Endothelial cell of umbilical vein (primary cell): Measurements from ENCODE around the gene AGT. TPM values are rescaled to one million over a fixed set of nuclear protein-coding genes. Genes with fewer than 3 reads are reported as not detected.

Experiments used
- BruUV-seq: library from RNA; stranded (reverse); fragments of 400-500 nt; replicated peaks from 2 replicates; lab custom pipeline; 2021; lab: Mats Ljungman, UMichigan
- CTCF ChIA-PET: fragments of 300-600, 350-600 bp; sonication (Branson Sonifier 250); formaldehyde crosslinking; loops from one replicate; lab custom pipeline; 2021; ENCODE audit warnings: antibody characterized with exemption, inconsistent platforms; lab: Charles Lee
- POLR2A ChIA-PET: fragments of 300-600, 350-600 bp; sonication (Branson Sonifier 250); formaldehyde crosslinking; loops from one replicate; lab custom pipeline; 2021; ENCODE audit warnings: antibody characterized with exemption, inconsistent platforms; lab: Charles Lee
- DNase-seq: peaks from one replicate; pipeline ENCODE4 v3.0.0-alpha.2; 2011; ENCODE audit warnings: low read depth, low spot score
- FAIRE-seq: peaks from 2 replicates; lab custom pipeline; 2011; peaks lifted over from hg19 to GRCh38; lab: Jason Lieb, UNC
- H2AFZ ChIP-seq: 2 replicates; pipeline ENCODE4 v1.6.0; 2012; ENCODE audit warnings: low read depth, low read length, control low read depth, inconsistent platforms
- H3K27ac ChIP-seq: 2 replicates; pipeline ENCODE4 v1.5.1; 2011; ENCODE audit warnings: low read depth, mild to moderate bottlenecking, control low read depth, low read length, moderate library complexity; ENCODE audit not compliant: insufficient read depth
- H3K27me3 ChIP-seq, 2 experiments: 2 replicates each; pipeline versions ENCODE4 v1.6.0 to v1.6.1; 2011; ENCODE audit warnings: low read length in 2 of 2, mixed read lengths in 1 of 2; ENCODE audit not compliant: control insufficient read depth in 2 of 2, insufficient read depth in 2 of 2
- H3K36me3 ChIP-seq, 2 experiments: 2 replicates in 1 of 2; 3 replicates in 1 of 2; pipeline ENCODE4 v1.5.1; 2011; ENCODE audit warnings: low read length in 2 of 2, mild to moderate bottlenecking in 1 of 2, moderate library complexity in 1 of 2; ENCODE audit not compliant: control insufficient read depth in 2 of 2, insufficient read depth in 2 of 2; ENCODE audit errors: extremely low read depth in 1 of 2
- H3K4me1 ChIP-seq: 3 replicates; pipeline ENCODE4 v1.5.1; 2011; ENCODE audit warnings: mild to moderate bottlenecking, low read length; ENCODE audit not compliant: control insufficient read depth, insufficient read depth; ENCODE audit errors: extremely low read depth
- H3K4me2 ChIP-seq: 2 replicates; pipeline ENCODE4 v1.6.1; 2011; ENCODE audit warnings: low read length, control low read depth, mixed read lengths; ENCODE audit not compliant: insufficient read depth
- H3K4me3 ChIP-seq, 3 experiments: fragments of 200-600 bp in 1 of 3; sonication (generic), shearing (Covaris generic) in 1 of 3; replicated peaks in 1 of 3; 2 replicates each; pipeline ENCODE4 v1.5.1; 2011 to 2016; ENCODE audit warnings: control low read depth in 3 of 3, low read length in 3 of 3, mild to moderate bottlenecking in 2 of 3, inconsistent platforms in 1 of 3, low read depth in 1 of 3, moderate library complexity in 1 of 3; ENCODE audit not compliant: insufficient read depth in 1 of 3
- H3K79me2 ChIP-seq: 2 replicates; pipeline ENCODE4 v1.6.0; 2012; ENCODE audit warnings: low read length, inconsistent platforms; ENCODE audit not compliant: control insufficient read depth, insufficient read depth
- H3K9ac ChIP-seq: replicated peaks from 2 replicates; pipeline ENCODE3; 2011; ENCODE audit warnings: low read length, control low read depth; ENCODE audit not compliant: insufficient read depth; ENCODE audit errors: extremely low read depth
- H3K9me1 ChIP-seq: replicated peaks from 3 replicates; pipeline ENCODE4 v1.6.0; 2011; ENCODE audit warnings: mild to moderate bottlenecking, low read length; ENCODE audit not compliant: control insufficient read depth, insufficient read depth; ENCODE audit errors: extremely low read depth
- H3K9me3 ChIP-seq: replicated peaks from 2 replicates; pipeline ENCODE4 v1.5.1; 2012; ENCODE audit warnings: low read length, inconsistent platforms; ENCODE audit not compliant: control insufficient read depth, insufficient read depth
- H4K20me1 ChIP-seq: replicated peaks from 2 replicates; pipeline ENCODE3; 2011; ENCODE audit warnings: mild to moderate bottlenecking, low read length; ENCODE audit not compliant: control insufficient read depth, insufficient read depth; ENCODE audit errors: extremely low read depth
- CTCF ChIP-seq, 2 donors: IDR thresholded peaks; 1 replicate in 1 of 2; 2 replicates in 1 of 2; pipeline ENCODE4 v1.5.1; 2011; ENCODE audit warnings: low read length in 2 of 2, mild to moderate bottlenecking in 2 of 2, moderate library complexity in 2 of 2, control low read depth in 1 of 2, inconsistent platforms in 1 of 2, low read depth in 1 of 2; ENCODE audit not compliant: insufficient read depth in 1 of 2; ENCODE audit errors: extremely low read depth in 1 of 2
- EZH2 ChIP-seq: IDR thresholded peaks from 2 replicates; pipeline ENCODE4 v1.6.1; 2012; ENCODE audit warnings: borderline replicate concordance, low read depth, mild to moderate bottlenecking, moderate library complexity, low read length, inconsistent platforms; ENCODE audit not compliant: severe bottlenecking
- FOS ChIP-seq: IDR thresholded peaks from 2 replicates; pipeline ENCODE4 v1.6.1; 2011; ENCODE audit warnings: mild to moderate bottlenecking, low read length, moderate library complexity, borderline replicate concordance; ENCODE audit not compliant: insufficient read depth
- GATA2 ChIP-seq: IDR thresholded peaks from 2 replicates; pipeline ENCODE4 v1.7.0; 2011; ENCODE audit warnings: low read depth, mild to moderate bottlenecking, moderate library complexity, mixed read lengths, low read length; ENCODE audit not compliant: insufficient read length, insufficient read depth
- JUN ChIP-seq: IDR thresholded peaks from 2 replicates; pipeline ENCODE4 v1.6.1; 2011; ENCODE audit warnings: borderline replicate concordance, low read depth; ENCODE audit not compliant: insufficient read length, insufficient read depth
- MAX ChIP-seq: IDR thresholded peaks from 2 replicates; pipeline ENCODE4 v1.6.1; 2011; ENCODE audit not compliant: insufficient read depth, insufficient read length
- MYC ChIP-seq: IDR thresholded peaks from one replicate; pipeline ENCODE4 v1.6.1; 2011; ENCODE audit warnings: mild to moderate bottlenecking, low read depth, low read length
- POLR2A ChIP-seq: IDR thresholded peaks from 2 replicates; pipeline ENCODE4 v1.6.1; 2012; ENCODE audit warnings: low read depth, mild to moderate bottlenecking, control low read depth, low read length
- POLR2AphosphoS5 ChIP-seq: IDR thresholded peaks from 2 replicates; pipeline ENCODE4 v1.6.1; 2012; ENCODE audit warnings: low read depth, mild to moderate bottlenecking, control low read depth, low read length, moderate library complexity; ENCODE audit not compliant: insufficient read depth
- dilution Hi-C: fragments of 300-500 bp; cut with MboI; formaldehyde crosslinking; loops from one replicate; pipeline ENCODE4 v1.15.0; 2019; ENCODE audit warnings: low sequenced_read_pairs; ENCODE audit not compliant: extremely low pct_ligation_motif_present
- intact Hi-C: fragments of 100-400 bp; cut with micrococcal nuclease; formaldehyde crosslinking; loops from one replicate; pipeline ENCODE4 v1.10.0; 2022
- polyA plus RNA-seq, 4 experiments: library from polyadenylated mRNA; depleted of rRNA in 3 of 4; stranded (reverse) in 3 of 4; unstranded in 1 of 4; fragments of >200 nt; gene quantifications; 2 replicates each; pipeline versions ENCODE4 v1.2.1 to v1.2.3, GENCODE V29; 2011 to 2012; ENCODE audit warnings: missing spikeins in 1 of 4
- total RNA-seq: library from RNA; stranded (reverse); gene quantifications from 2 replicates; pipeline ENCODE4 v1.2.3, GENCODE V29; 2021

The AGT gene
- total and polyA plus RNA-seq, 2 donors (not counting 3 experiments of a cell fraction or from before 2014, with no cell fraction given), result not detected

GRCh38 chr1:230747127-230747730 lies 33.3 kb upstream of the AGT start, which contains the start of gene CAPN9:
Gene CAPN9 (plus strand): TSS chr1:230747388. CDS start chr1:230747497, 109 bp downstream.
- dilution Hi-C loops (no loop called here), intact Hi-C loops (no loop called here)
- POLR2A ChIA-PET, result interaction anchor here (0.5 kb wide), 1 partner anchor 481 kb away, joined by 3 read pairs; no protein-coding TSS in a partner anchor
- TF ChIP-seq GATA2, result no peak
- TF ChIP-seq POLR2A, result no peak
- no peak for TF ChIP-seq MYC
- no peak for TF ChIP-seq CTCF (IDR thresholded peaks at IDR 0.05; ENCODE audit: extremely low read depth in 1 of 2, insufficient read depth in 1 of 2, low read depth in 1 of 2, low read length in 2 of 2)
- TF ChIP-seq FOS, result no peak
- no peak for TF ChIP-seq JUN
- TF ChIP-seq EZH2, result no peak
- no peak for TF ChIP-seq POLR2AphosphoS5
- no peak for TF ChIP-seq MAX
- H3K9ac ChIP-seq, result no peak within 1 kb of the TSS
- H3K4me1 ChIP-seq, result no peaks in the 10 kb centered on the region
- H3K36me3 ChIP-seq, result no peaks in the 10 kb centered on the region
- no peaks in the 10 kb centered on the region for H3K9me3 ChIP-seq
- H3K27ac ChIP-seq, result no peak within 1 kb of the TSS
- BruUV-seq, result no TSS peak
- no peaks in the 10 kb centered on the region for H3K27me3 ChIP-seq
- CTCF ChIA-PET, result no interaction called here
- H3K4me2 ChIP-seq, result no peak within 1 kb of the TSS
- no peak for FAIRE-seq
- no peaks in the 10 kb centered on the region for H3K9me1 ChIP-seq
- no peaks in the 10 kb centered on the region for H3K79me2 ChIP-seq
- H2AFZ ChIP-seq, result no peak within 1 kb of the TSS
- DNase-seq, result no peak
- no peak within 1 kb of the TSS for H3K4me3 ChIP-seq
- no peaks in the 10 kb centered on the region for H4K20me1 ChIP-seq
